22Rv1 (cell line): ENCODE results near the gene RAB9A.

Experiments
- ZFX ChIP-seq: fragments of 450-650 bp; IDR thresholded peaks from 2 replicates; pipeline ENCODE4 v1.6.1; 2017; ENCODE audit warnings: antibody characterized with exemption, borderline replicate concordance
- TF ChIP-seq, protein P1 (sequence below): fragments of 450-650 bp; IDR thresholded peaks from 2 replicates; pipeline ENCODE4 v1.5.1; 2017; ENCODE audit warnings: mild to moderate bottlenecking

- TF ChIP-seq, protein P1, sequence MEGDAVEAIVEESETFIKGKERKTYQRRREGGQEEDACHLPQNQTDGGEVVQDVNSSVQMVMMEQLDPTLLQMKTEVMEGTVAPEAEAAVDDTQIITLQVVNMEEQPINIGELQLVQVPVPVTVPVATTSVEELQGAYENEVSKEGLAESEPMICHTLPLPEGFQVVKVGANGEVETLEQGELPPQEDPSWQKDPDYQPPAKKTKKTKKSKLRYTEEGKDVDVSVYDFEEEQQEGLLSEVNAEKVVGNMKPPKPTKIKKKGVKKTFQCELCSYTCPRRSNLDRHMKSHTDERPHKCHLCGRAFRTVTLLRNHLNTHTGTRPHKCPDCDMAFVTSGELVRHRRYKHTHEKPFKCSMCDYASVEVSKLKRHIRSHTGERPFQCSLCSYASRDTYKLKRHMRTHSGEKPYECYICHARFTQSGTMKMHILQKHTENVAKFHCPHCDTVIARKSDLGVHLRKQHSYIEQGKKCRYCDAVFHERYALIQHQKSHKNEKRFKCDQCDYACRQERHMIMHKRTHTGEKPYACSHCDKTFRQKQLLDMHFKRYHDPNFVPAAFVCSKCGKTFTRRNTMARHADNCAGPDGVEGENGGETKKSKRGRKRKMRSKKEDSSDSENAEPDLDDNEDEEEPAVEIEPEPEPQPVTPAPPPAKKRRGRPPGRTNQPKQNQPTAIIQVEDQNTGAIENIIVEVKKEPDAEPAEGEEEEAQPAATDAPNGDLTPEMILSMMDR = no peak
- TF ChIP-seq ZFX = no peak
Measured at GRCh38 chrX:13694359-13694758, 5.4 kb downstream of the RAB9A start.
